AG09309 (cell line): ENCODE data around the gene MCC.

ENCODE experiments used
- DNase-seq: peaks from one replicate; pipeline ENCODE4 v3.0.0-alpha.2; 2010; ENCODE audit warnings: low read depth
- H3K4me3 ChIP-seq: 2 replicates; pipeline ENCODE4 v1.5.1; 2011; ENCODE audit warnings: mild to moderate bottlenecking, low read depth, low read length, moderate library complexity; ENCODE audit not compliant: control insufficient read depth
- TF ChIP-seq, protein P1 (sequence below): IDR thresholded peaks from 2 replicates; pipeline ENCODE4 v1.5.1; 2011; ENCODE audit warnings: mild to moderate bottlenecking, low read depth, low read length, inconsistent platforms; ENCODE audit not compliant: insufficient read depth, control insufficient read depth; ENCODE audit errors: missing control alignments

MCC gene

DNA sequence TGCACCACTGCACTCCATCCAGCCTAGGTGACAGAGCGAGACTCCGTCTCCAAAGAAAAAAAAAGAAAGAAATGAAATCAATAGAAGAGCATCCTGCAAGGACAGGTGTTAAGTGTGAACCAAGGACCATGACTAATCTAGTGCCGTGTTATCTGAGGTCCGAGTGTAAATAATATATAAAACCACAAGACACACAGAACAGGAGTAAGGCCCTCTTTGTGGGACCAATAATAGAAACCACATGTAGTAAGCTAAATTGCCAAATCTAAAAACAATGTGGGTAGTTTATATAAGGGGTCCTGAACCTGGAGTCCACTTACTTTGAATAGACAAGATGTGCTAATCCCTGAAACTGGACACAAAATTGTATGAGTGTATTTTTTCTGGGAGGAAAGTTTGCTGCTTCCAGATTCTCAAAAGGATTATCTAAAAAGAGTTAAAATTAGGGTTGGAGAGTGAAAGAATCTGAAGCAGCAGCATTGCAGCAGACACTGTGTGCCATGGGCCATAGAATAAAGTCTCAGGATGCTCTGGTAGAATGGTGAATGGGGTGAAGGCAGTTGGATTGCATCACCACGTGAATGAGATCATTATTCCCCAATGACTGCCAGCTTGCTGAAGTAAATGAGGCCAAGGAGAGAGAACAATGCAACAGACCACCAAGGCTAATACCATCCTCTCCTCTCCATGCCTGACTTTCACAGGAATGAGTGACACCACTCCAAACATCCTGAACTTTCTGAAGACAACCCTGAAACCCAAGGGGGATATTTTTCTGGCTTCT, 288.9 kb downstream of the MCC start:
- TF ChIP-seq, protein P1, sequence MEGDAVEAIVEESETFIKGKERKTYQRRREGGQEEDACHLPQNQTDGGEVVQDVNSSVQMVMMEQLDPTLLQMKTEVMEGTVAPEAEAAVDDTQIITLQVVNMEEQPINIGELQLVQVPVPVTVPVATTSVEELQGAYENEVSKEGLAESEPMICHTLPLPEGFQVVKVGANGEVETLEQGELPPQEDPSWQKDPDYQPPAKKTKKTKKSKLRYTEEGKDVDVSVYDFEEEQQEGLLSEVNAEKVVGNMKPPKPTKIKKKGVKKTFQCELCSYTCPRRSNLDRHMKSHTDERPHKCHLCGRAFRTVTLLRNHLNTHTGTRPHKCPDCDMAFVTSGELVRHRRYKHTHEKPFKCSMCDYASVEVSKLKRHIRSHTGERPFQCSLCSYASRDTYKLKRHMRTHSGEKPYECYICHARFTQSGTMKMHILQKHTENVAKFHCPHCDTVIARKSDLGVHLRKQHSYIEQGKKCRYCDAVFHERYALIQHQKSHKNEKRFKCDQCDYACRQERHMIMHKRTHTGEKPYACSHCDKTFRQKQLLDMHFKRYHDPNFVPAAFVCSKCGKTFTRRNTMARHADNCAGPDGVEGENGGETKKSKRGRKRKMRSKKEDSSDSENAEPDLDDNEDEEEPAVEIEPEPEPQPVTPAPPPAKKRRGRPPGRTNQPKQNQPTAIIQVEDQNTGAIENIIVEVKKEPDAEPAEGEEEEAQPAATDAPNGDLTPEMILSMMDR = no peak
- DNase-seq = no peak
- no peak overlapping the region for H3K4me3 ChIP-seq

DNA sequence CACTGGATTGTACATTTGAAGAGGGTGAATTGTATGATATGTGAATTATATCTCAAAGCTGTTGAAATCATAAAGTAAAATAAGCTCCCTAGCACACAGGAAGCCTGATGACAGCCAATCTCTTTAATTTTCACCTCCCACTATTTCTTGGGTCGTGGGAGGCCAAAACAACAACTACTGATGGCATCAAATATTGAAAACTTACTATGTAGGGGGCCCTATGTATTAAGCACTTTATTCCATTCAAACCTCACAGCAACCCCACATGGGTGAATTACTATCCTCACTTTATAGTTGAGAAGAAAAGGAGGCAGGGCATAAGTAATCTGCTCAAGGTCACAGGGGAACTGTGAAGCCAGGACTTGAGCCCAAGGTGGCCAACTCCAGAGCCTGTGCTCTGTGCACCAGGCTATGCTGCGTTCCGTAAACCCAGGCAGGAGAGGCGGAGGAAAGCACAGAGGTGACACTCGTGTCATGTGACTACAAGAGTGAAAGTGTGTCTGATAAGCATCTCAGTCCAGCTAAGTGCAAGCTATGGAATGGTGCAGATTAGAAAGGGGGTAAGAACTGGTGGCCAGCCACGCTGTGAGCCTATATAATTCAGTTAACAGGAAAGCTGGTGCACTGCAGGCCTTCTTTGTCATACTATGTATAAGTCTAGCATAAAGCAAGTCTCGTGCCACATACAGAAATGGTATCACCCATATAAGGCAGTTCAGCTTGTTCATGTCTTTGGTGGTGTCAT, 290.6 kb downstream of the MCC start:
- no peak overlapping the region for H3K4me3 ChIP-seq
- no peak for DNase-seq
- TF ChIP-seq, protein P1 = no peak

DNA sequence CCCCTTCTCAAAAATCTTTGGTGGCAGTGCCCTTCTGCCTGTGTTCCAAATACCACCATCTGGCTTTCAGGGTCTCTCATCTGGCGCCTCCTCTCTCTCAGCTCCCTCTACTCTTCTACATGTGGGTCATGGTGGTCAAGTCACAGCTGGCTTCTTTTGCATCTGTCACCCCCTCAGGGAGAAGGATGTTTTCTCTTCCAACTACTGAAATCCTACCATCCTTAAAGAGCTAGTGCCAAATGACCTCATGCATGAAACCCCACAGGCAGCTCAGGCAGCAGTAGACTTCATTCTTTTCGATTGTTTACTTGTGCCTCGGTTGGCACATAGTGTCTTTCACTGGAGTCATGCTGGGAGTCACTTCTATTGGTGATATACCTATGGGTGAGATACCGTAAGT, 292.5 kb downstream of the MCC start:
- no peak overlapping the region for H3K4me3 ChIP-seq
- DNase-seq = no peak
- TF ChIP-seq, protein P1 = no peak

DNA sequence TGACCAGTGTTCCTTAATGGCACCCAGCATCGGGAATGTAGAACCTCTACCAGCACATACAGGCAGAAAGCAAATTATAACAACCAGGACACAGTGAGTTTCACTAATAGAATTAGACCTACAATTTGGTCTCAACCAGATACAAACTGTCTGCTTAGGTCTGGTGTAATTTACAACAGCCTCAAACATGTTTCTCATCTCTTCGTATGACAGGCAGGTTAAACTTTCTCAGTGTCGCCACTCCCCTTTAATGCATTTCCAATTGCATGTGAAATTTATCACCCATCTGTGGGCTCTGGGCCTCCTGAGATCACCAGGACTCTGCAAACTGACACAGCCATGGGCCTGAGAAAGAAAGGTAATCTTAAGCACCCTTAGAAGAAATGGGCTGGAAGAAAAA, 293.0 kb downstream of the MCC start:
- no peak overlapping the region for H3K4me3 ChIP-seq
- no peak for DNase-seq

DNA sequence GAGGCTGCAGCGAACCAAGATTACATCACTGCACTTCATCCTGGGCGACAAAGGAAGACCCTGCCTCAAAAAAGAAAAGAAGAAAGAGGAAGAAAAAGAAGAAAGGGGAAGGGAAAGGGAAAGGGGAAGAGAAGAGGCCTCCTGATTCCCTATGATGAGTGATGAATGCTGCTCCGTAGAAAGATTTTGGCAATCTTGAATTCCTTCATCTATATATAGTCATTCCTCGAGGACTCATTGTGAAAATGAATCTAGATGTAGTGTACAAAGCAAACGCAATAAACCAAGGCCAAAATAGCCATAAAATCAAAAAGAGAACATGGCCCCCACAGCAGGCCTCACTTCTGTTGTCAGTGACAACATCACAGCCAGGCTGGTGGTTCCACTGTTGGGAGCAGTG, 293.7 kb downstream of the MCC start:
- TF ChIP-seq, protein P1 = no peak
- no peak overlapping the region for H3K4me3 ChIP-seq
- DNase-seq = no peak

More for the DNA sequence above, 293.0 kb downstream of the MCC start:
- TF ChIP-seq, protein P1 = no peak

DNA sequence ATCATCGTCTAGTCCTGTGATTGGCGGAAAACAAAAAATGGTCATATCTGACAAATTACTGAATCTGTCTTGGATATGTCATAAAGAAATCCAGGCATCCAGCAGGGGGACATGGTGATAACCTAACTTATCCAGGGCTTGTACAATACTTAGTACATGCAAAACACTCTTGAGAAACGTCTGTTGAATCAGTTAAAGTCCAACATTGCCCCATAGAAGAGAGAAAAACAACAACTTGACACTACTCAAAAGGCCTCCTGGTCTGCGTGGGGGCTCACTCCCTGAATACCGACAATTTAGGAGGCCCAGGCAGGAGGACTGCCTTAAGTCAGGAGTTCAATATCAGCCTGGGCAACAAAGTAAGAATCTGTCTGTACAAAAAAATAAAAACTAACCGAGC, 294.1 kb downstream of the MCC start:
- TF ChIP-seq, protein P1 = no peak
- no peak overlapping the region for H3K4me3 ChIP-seq
- DNase-seq = no peak
